SK-MEL-5 (cell line): Measurements from ENCODE around the gene FDXR. TPM values are rescaled to one million over a fixed set of nuclear protein-coding genes. Genes with fewer than 3 reads are reported as not detected.

Source experiments
- DNase-seq: peaks from one replicate; pipeline ENCODE4 v3.0.0-alpha.2; 2016; ENCODE audit warnings: low read depth, low spot score
- in situ Hi-C: cut with HindIII; loops from 2 replicates; pipeline ENCODE4 v1.10.0; 2016; ENCODE audit warnings: low sequenced_read_pairs, high pct_unique_total_duplicates, low pct_unique_long_range_greater_than_20kb
- total RNA-seq: library from RNA; depleted of rRNA; stranded (reverse); fragments of >200 nt; shearing (Covaris generic); gene quantifications from 2 replicates; pipeline ENCODE4 v1.2.3, GENCODE V29; 2014

The FDXR gene
- total RNA-seq, 1 experiment from 2014 or later = 42.4 TPM

- DNase-seq = no peak
- in situ Hi-C loops = no loop called here
Measured at GRCh38 chr17:74903671-74904070, 30.9 kb upstream of the FDXR start.

- DNase-seq = no peak
- in situ Hi-C loops = no loop called here
Measured at GRCh38 chr17:74903034-74903433, 30.2 kb upstream of the FDXR start.

DNA sequence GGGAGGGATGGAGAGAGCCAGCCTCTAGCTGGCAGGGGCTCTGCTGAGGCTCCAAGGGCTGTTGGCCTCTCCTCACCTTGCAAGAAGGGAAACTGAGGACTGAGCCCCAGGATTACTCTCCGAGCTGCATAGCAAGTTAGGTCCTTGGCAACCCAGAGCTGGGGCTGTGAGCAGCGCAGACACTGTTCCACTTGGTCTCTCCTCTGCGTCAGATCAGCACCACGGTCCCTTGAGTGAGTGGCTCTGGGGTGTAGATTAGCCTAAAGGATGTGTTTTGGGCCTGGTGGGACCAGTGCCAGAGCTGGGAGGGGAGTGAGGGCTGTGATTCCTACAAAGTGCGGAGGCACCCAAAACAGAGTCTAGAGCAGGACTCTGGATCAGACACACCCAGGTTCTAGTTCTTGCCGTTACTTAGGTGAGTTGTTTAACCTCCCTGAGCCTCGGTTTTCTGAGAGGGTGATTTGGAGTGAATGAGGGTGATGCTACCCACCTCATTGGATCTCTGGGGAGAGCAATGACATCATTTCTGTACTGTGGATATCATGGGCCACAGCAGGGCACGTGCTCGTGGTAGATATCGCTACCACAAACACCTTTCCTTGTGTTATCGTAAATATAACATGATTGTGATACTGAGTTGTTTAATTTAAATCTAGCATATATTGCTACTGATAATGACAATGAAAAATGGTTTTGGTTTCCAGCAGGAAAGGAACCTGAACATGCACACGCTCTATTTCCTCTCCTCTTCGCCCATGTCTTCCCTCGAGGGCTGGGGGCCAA lies 28.8 kb upstream of the FDXR start:
- DNase-seq = no peak
- in situ Hi-C loops = no loop called here

GRCh38 chr17:74900208-74900607 lies 27.4 kb upstream of the FDXR start:
- no peak for DNase-seq
- in situ Hi-C loops = no loop called here

- DNase-seq = no peak
- in situ Hi-C loops = no loop called here
Measured at GRCh38 chr17:74898376-74898946, 25.7 kb upstream of the FDXR start.

DNA sequence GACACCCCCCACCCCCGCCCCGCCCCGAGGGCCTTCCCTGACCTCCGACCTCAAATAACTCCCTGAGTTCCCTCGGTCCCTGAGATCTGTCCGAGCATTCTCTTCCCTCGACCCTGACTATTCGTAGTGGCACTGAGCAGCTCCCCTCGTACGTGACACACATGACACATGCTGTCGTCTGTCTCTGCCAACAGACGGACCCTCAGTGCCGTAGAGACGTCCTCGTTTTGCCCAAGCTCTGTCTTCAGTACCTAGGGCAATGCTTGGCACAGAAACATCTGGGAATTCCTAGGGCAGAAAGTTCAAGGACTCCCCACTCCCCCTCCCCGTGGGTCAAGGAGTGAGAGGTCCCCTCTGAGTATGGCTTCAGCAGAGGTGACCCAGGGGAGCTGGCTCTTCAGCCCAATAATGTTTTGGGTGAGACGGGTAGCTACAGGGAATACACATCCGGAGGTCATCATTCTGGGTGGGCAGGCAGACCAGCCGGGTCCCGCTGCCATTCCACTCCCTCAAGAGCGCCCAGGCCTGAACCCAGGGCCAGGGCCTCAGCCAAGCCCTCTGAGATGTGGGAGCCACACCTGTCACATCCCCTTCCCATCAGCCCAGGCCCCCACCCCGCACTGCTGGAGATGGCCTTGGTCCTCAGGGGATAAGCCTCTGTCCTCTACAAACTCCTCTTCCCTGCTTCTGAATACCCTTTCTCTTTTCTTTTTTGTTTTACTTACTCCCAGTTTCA lies 21.3 kb upstream of the FDXR start:
- in situ Hi-C loops = no loop called here
- DNase-seq = no peak

DNA sequence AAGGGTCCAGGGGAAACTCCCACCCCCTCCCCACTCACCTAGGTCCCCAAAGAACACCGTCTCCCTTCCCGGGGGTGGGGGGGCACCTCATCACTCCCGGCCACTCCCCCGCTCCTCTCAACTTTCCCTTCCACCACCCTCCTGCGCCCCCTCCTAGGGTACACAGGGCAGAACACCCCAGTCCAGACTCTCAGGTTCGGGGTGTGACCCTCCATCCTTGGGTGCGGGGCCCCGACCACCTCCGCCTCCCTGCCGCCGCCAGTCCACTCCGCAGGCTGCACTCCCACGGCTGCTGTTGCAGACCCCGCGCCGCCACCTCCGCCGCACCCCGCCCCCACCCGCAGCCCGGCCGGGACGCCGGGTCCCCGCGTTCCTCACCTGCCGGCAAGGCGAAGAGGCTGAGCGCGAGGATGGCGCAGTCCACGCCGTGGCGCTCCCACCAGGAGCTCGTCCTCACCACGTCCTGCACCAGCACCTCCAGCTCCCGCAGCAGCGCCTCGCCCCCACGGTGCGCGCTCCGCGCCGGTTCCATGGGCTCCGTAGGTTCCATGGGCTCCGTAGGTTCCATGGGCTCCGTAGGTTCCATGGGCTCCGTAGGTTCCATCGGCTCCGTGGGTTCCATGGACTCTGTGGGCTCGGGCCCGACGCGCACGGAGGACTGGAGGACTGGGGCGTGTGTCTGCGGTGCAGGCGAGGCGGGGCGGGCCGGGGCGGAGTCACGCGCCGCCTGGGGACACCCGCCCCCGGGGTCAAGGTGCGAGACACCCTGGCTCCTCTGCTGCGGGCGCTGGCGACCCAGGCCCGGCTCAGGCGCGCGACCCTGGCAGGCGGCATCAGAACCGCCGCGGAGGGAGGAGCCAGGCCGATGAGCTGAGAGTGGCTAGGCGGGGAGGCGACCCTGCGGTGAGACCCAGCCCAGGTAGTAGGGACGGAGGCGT lies 20.4 kb upstream of the FDXR start, which contains the start of gene FADS6:
Gene FADS6 (minus strand): TSS at position 660 of the 938 bp plus-strand sequence. CDS start 38 bp downstream, at position 622.
- in situ Hi-C loops = no loop called here
- DNase-seq = no peak

GRCh38 chr17:74892013-74892841 lies 19.4 kb upstream of the FDXR start:
- DNase-seq = no peak
- in situ Hi-C loops = no loop called here

- in situ Hi-C loops = no loop called here
- DNase-seq = no peak
Measured at GRCh38 chr17:74890554-74890953, 17.8 kb upstream of the FDXR start.

DNA sequence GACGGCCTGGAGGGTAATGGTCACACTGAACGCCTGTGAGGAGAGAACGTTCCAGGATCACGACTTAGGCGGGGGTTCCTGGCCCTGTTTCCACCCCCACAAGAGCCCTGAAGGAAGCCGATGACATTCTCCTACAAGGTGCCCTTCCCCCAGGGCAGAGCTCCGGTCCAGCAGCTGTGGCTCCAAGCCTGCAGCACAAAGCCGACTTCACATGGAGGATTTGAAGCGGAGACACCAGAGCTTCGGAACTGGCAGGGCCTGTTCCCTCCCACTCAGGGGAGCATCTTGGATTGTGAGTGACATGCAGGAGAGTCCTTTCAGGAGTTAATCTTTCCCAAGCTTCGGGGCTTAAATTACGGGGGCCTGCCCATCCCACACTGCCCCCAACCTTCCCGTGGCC lies 15.7 kb upstream of the FDXR start:
- no peak for DNase-seq
- in situ Hi-C loops = no loop called here

DNA sequence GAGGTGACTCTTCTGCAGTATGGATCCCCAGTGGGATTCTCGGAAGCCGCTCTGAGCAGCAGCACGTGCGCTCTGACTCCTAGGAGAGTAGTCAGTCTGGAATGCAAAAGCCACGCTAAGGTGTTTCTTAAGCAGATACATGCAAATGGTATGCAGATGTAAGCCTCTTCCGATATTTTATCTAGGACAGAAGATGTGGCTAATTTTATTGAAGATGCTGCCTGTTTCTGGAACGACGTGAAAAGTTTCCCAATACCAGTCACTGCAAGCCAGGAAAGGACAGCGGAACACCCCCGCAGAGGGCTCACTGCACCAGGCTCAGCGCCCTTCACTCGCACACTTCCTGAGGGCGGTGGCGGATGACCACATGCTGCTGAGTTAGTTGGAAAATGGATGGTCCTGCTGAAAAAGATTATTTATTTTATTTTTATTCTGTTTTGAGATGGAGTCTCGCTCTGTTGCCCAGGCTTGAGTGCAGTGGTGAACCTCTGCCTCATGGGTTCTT lies 10.5 kb upstream of the FDXR start:
- in situ Hi-C loops = no loop called here

DNA sequence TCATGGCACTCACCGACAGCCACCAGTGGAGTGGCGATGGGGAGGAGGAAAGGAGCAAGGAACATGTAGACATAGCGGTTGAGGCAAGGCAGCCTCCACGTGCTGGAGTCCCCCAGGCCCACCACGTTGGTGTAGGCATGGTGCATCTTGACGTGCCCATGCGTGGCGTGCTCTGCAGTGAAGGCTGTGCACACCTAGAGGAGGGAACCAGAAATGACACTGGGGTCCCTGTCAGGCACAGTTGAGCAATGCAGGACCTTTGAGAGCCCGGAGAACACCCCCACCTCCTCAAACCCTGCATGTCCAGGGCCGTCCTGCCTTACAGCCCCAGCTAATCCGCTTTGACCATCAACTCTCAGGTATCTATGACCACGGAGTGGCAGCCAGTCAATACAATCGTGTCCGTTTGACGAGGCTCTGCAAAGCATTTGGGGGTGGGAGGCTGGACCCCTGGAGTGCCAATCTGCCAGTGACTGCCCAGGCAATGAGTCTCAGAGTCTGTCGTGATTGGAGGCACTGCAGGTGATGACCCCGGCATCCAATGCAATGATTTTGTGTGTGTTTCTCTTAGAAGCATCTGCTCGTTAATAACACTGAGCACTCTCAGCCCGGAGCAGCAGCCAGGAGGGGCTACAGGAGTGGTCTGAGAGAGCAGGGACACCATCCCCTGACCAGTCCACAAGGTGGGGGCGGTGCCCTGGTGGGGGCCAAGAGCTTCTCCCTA lies 9.9 kb upstream of the FDXR start:
- DNase-seq = no peak
- in situ Hi-C loops = no loop called here

More for the DNA sequence above, 10.5 kb upstream of the FDXR start:
- no peak for DNase-seq

- no peak for DNase-seq
- in situ Hi-C loops = no loop called here
Measured at GRCh38 chr17:74881073-74881472, 8.3 kb upstream of the FDXR start.

DNA sequence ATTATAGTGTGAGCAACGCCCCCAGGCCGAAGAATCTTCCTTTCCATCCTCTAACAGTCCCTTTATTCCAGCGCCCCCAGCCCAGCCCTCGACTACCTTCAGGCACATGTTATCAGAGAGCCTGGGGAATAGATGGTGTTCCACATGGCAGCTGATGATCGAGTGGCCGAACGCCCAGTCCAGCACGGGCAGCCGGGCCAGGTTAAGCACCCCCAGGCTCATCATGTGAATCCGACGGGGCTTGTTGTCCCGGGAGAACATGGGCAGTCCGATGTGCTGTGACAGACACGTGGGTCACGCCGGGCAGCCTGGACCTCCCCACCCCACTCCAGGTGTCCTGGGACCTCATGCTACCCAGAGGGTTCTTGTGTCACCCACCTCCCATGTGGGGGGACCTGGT lies 6.5 kb upstream of the FDXR start:
- in situ Hi-C loops = no loop called here
- DNase-seq = no peak

DNA sequence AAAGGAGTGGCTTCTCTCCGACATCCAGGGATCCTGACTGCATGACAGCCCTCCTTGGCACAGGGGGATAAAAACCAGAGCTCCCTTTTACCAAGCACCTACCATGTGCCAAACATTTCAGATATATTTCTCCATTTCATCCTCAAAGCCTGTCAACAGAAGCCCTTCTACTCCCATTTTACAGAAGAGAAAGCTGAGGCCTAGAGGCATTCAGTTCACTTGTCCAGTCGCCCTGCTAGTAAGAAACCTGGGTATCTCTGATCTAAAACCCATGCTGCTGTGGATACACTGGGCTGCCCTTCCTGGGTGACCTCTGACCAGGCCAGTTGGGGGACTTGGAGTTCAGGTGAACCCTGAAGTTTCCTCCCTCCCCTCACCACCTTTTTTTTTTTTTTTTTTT lies 5.9 kb upstream of the FDXR start:
- in situ Hi-C loops = no loop called here
- no peak for DNase-seq
